CD4-positive, alpha-beta T cell treated with Interleukin-15 for 1 hour (primary cell): Measurements from ENCODE around the gene TMCO4.

ENCODE experiments used
- DNase-seq: peaks from one replicate; pipeline ENCODE4 v3.0.0-alpha.2; 2020

TMCO4 gene

GRCh38 chr1:19744886-19745285, 54.8 kb downstream of the TMCO4 start:
- no peak for DNase-seq

DNA sequence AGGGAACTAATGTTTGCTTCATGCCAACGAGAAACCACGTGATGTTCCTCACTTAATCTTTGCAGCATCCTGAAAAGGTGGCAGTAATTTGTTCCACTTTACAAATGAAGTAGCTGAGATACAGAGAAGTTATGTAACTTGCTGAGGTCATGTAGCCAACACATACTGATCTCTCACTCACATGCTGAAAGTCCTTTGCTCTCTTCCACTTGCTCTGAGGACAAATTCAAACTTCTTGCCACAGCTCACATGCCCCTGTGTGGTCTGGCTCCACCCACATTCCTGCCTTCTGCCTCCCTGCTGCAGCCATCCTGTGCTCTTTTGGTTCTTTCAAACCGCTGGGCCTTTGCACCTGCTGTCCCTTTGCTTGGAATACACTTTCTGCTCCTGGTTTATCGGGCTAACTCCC, 55.4 kb downstream of the TMCO4 start:
- DNase-seq, result no peak

- no peak for DNase-seq
These were observed 55.9 kb downstream of the TMCO4 start for GRCh38 chr1:19743793-19744192.

GRCh38 chr1:19743180-19743579, 56.5 kb downstream of the TMCO4 start:
- no peak for DNase-seq

- no peak for DNase-seq
These were observed 60.1 kb downstream of the TMCO4 start for GRCh38 chr1:19739628-19740027.

- DNase-seq, result no peak
These were observed 61.0 kb downstream of the TMCO4 start for GRCh38 chr1:19738669-19739068.

DNA sequence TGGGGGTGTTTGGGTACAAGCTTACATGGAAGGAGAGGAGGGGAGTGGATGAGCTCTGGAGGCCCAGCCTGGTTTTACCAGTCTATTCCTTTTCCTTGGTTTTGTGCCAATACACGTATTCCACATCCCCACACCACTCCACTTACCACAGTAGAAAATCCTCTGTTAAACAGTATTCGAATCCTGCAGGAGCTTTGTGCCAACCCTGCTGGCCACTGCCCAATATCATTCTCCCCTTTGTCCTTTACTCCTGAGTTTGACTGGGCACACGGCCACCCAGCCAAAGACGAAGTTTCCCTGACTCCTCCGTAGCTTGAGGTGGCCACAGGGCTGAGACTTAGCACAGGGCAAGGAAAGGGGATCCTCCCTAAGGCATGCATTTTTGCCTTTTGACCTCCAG, 61.6 kb downstream of the TMCO4 start:
- DNase-seq, result no peak

GRCh38 chr1:19737104-19737825, 62.5 kb downstream of the TMCO4 start:
- DNase-seq, result no peak

DNA sequence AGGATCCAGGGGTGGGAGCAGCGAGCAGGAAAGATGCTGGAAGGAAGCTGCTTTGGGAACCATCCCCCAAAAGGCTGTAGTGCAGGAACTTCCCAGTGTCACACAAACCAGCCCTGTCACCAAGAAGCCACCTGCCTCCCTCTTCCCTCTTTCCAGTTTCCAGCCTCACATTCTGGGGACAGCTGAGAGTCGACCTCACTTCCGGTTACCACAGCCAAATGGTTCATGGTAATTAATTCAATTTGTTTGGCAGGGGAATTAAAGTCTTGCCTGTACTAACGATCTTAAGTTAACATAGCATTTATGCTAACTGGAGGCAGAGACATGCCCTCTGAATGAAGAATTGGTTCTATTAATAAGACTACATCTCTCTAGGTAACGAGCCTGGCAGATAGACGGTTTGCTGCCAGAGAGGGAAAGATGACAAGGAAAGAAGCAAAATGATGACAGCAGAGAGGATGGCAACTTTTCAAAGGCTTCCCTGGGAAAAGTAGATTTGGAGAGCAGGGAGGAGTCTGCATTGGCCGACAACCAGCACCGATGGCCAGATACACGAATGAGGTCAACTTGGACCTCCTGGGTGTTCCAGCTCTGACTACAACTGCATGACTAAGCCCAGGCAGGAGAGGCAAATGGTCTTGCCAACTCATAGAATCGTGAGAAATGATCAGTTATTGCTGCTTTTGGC, 64.1 kb downstream of the TMCO4 start:
- no peak for DNase-seq

GRCh38 chr1:19734472-19734999, 65.2 kb downstream of the TMCO4 start:
- DNase-seq, result no peak

GRCh38 chr1:19734056-19734455, 65.7 kb downstream of the TMCO4 start:
- DNase-seq, result no peak

DNA sequence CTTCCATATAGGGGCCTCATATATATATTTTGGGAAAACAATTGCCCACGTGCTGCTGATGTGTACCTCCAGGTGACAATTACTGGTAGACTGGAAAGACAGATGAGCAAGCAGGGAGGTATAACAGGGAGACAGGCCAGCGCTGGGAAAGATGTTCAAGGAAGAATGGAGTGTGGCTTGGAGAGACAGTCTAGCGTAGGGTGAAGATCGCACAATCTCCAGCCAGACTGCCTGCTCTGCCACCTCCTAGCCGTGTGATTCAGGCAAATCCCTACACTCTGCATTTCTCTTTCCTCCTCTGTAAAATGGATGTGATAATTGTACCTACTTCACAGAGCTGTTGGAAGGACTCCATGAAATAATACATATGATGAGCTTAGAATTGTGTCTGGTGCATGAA, 66.1 kb downstream of the TMCO4 start:
- no peak for DNase-seq

- DNase-seq, result no peak
These were observed 68.3 kb downstream of the TMCO4 start for GRCh38 chr1:19731311-19731821.

- DNase-seq, result no peak
These were observed 68.9 kb downstream of the TMCO4 start for GRCh38 chr1:19730793-19731192.

DNA sequence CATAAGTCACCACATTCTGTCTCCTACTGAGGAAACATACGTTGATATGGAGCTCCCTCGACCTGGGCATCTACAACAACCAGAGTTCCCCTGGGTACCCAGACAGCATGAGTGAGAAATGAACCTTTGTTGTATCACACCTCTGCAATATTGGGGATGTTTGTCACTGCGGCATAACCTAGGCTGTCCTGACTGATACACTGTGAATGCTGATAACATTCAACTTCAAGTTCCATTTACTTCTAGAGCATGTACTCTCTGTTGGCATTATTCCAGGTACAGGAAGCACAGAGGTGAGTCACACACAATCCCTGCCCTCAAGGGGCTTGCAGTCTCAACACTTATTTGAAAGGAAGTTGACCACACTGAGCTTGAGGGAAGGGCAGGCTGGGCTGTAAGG, 69.5 kb downstream of the TMCO4 start:
- no peak for DNase-seq

GRCh38 chr1:19728413-19729145, 71.1 kb downstream of the TMCO4 start:
- DNase-seq, result no peak

DNA sequence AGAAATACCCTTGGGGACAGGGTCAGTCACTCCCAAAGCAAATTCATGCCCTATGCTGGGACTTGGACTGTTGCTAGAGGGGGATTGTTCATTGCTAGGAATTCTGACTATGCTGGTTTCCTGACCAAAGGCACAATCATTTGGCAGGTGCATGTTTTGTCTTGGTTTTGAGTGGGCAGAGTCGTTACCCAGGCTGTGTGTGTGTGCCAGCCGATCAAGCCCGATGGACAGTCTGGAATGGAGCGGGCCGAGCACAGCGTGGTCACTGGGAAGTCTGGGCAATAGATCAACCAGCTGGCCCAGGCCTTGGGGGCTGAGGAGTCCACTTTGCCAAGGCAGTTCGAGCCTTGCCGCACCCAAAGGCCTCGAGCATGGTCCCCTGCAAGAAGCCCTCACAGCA, 74.1 kb downstream of the TMCO4 start:
- no peak for DNase-seq

DNA sequence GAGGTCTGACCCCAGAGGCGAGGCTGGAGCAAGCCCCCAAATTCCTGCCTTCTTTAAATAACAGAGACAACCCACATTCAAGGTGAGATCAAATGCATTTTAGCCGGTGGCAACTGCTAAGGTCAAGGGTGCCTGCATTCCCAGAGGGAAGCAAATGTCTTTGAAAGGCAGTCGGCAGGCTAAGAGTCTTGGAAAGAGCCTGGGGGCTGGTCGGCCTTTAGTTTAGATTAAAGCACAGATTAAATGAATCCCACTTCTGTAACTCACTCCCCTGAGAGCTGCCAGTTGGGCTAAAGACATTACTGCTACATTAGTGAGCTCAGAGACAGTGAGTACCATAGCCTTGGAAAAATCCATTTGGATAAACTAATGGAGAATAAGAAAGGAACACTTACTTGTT, 75.8 kb downstream of the TMCO4 start:
- DNase-seq, result no peak

GRCh38 chr1:19720973-19721372, 78.7 kb downstream of the TMCO4 start:
- no peak for DNase-seq

DNA sequence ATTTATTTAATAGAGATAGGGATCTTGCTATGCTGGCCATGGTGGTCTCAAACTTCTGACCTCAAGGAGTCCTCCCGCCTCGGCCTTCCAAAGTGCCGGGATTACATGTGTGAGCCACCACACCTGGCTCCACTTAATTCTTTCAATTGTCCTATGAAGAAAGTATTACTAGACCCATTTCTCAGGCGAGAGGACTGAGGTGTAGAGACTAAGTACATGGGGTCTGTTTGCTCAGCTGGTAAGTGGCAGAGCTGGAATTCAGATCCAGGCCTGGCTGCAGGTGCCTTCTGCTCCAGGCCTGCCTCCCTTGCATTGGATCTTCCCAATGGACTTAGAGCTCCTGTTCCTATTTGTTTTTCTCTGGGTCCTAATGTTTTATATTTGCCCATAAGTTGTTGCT, 79.5 kb downstream of the TMCO4 start:
- no peak for DNase-seq

- no peak for DNase-seq
These were observed 82.2 kb downstream of the TMCO4 start for GRCh38 chr1:19717467-19717866.

DNA sequence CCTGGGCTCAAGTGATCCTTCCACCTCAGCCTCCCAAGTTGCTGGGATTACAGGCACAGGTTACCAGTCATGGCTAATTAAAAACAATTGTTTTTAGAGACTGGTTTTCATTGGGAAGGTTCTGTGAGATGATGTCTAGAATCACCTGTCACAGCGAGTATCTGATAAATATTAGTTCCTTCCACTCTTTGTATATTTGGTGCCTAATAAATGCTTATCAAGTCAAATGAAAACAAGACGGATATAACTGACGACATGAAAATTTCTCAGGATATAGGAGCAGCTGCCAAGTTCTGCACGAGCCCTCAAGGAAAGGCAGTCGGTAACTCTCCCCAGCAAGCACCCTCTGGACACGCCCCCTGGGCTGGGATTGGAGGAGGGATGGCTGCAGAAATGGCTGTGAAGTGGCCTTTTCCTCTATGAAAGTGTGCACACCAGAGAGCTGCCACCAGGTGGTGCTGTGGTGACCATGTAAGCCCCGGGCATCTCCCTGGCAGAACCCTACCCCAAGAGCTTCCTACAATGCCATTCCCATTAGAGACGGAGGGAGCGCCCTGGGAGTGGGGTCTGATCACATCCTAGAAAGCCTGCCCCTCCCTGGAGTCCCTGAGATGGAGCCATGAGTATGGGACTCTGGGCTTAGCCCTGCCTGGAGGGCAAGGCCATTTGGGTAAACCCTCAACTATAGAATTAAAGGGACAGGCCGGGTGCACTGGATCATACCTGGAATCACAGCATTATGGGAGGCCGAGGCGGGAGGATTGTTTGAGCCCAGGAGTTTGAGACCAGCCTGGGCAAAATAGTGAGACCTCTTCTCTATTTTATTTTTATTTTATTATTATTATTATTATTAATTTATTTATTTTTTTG, 84.1 kb downstream of the TMCO4 start:
- DNase-seq, result peak; percentile 80

DNA sequence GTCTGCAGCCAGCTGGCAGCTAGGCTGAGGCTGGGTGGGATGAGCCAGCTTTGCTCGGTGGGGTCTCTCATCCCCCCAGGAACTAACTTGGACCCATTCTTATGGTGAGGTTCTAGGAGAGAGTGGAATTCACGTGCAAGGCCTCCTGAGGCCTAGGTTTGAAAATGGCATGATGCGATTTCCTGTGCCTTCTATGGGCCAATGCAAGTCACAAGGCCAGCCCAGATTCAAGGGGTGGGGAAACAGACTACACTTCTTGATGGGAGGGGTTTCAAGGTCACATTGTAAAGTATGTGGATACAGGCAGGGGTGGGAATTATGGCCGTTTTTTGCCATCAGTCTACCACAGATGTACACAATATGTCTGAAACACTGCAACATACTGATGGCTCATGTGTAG, 86.8 kb downstream of the TMCO4 start:
- no peak for DNase-seq
